Parathyroid adenoma (tissue), 2 donors: ENCODE measurements around the gene PLEKHG5.

Source experiments
- H2AFZ ChIP-seq: fragments of 300-600 bp; sonication (generic); one replicate; pipeline ENCODE4 v1.7.0; 2017; ENCODE audit warnings: antibody characterized with exemption, mild to moderate bottlenecking
- H3K27ac ChIP-seq: fragments of 300-600 bp; sonication (generic); one replicate; pipeline ENCODE4 v1.7.0; 2017
- H3K27me3 ChIP-seq: fragments of 300-600 bp; sonication (generic); one replicate; pipeline ENCODE4 v1.7.0; 2017; ENCODE audit warnings: low read length; ENCODE audit not compliant: control insufficient read depth, insufficient read depth
- H3K36me3 ChIP-seq: fragments of 300-600 bp; sonication (generic); one replicate; pipeline ENCODE4 v1.7.0; 2017; ENCODE audit warnings: low read length; ENCODE audit not compliant: control insufficient read depth, insufficient read depth
- H3K4me1 ChIP-seq: fragments of 300-600 bp; sonication (generic); one replicate; pipeline ENCODE4 v1.7.0; 2017; ENCODE audit warnings: control low read depth
- H3K4me2 ChIP-seq: fragments of 300-600 bp; sonication (generic); one replicate; pipeline ENCODE4 v1.7.0; 2017; ENCODE audit warnings: low read length
- H3K4me3 ChIP-seq: fragments of 300-600 bp; sonication (generic); one replicate; pipeline ENCODE4 v1.7.0; 2017; ENCODE audit warnings: low read depth, low read length
- H3K79me2 ChIP-seq: fragments of 300-600 bp; sonication (generic); one replicate; pipeline ENCODE4 v1.7.0; 2017; ENCODE audit warnings: control low read depth
- H3K9ac ChIP-seq: fragments of 300-600 bp; sonication (generic); one replicate; pipeline ENCODE4 v1.7.0; 2017; ENCODE audit warnings: mild to moderate bottlenecking
- H3K9me3 ChIP-seq: fragments of 300-600 bp; sonication (generic); one replicate; pipeline ENCODE4 v1.7.0; 2017; ENCODE audit warnings: low read length; ENCODE audit not compliant: control insufficient read depth
- CTCF ChIP-seq: fragments of 300-600 bp; sonication (generic); IDR thresholded peaks from one replicate; pipeline ENCODE4 v1.7.0; 2017; ENCODE audit warnings: antibody characterized with exemption, mild to moderate bottlenecking
- donor health status: primary hyperparathyroidism.

The PLEKHG5 gene

GRCh38 chr1:6515771-6516170, 24.3 kb upstream of the PLEKHG5 start:
- Histone ChIP-seq H3K4me2 (no peak overlapping the region), H3K36me3 (no peaks in the 10 kb centered on the region), H3K9me3 (no peaks in the 10 kb centered on the region), H3K4me1 (peaks cover 10% of the 10 kb centered on the region), H3K9ac (no peak overlapping the region), H3K27me3 (no peaks in the 10 kb centered on the region), H3K4me3 (no peak overlapping the region), H2AFZ (no peak overlapping the region), H3K27ac (no peak overlapping the region), H3K79me2 (no peaks in the 10 kb centered on the region)
- no peak for TF ChIP-seq CTCF

GRCh38 chr1:6513320-6513801, 21.9 kb upstream of the PLEKHG5 start:
- no peaks in the 10 kb centered on the region for H3K79me2 ChIP-seq
- H3K9ac ChIP-seq = no peak overlapping the region
- TF ChIP-seq CTCF = no peak
- no peak overlapping the region for H2AFZ ChIP-seq
- no peaks in the 10 kb centered on the region for H3K27me3 ChIP-seq
- H3K9me3 ChIP-seq = no peaks in the 10 kb centered on the region
- H3K36me3 ChIP-seq = no peaks in the 10 kb centered on the region
- H3K4me2 ChIP-seq = no peak overlapping the region
- H3K27ac ChIP-seq = no peak overlapping the region
- no peak overlapping the region for H3K4me3 ChIP-seq
- H3K4me1 ChIP-seq = no peaks in the 10 kb centered on the region

GRCh38 chr1:6512908-6513280, 21.4 kb upstream of the PLEKHG5 start:
- Histone ChIP-seq H3K27ac (no peak overlapping the region), H3K9me3 (no peaks in the 10 kb centered on the region), H3K4me3 (no peak overlapping the region), H3K27me3 (no peaks in the 10 kb centered on the region), H3K9ac (no peak overlapping the region), H3K4me2 (no peak overlapping the region), H2AFZ (no peak overlapping the region), H3K4me1 (no peaks in the 10 kb centered on the region), H3K79me2 (no peaks in the 10 kb centered on the region), H3K36me3 (no peaks in the 10 kb centered on the region)
- no peak for TF ChIP-seq CTCF

- Histone ChIP-seq H3K27ac (no peak overlapping the region), H3K4me3 (no peak overlapping the region), H3K4me1 (no peaks in the 10 kb centered on the region), H3K4me2 (no peak overlapping the region), H3K36me3 (no peaks in the 10 kb centered on the region), H3K9me3 (no peaks in the 10 kb centered on the region), H2AFZ (no peak overlapping the region), H3K27me3 (no peaks in the 10 kb centered on the region), H3K9ac (no peak overlapping the region), H3K79me2 (no peaks in the 10 kb centered on the region)
- TF ChIP-seq CTCF = no peak
These were observed 20.9 kb upstream of the PLEKHG5 start for GRCh38 chr1:6512245-6512907.
